Stomach (tissue), 4 donors: Measurements from ENCODE around the gene ATL1.

ENCODE experiments used
- POLR2A ChIP-seq, 4 donors: fragments of 450-650 bp; IDR thresholded peaks; one replicate each; pipeline ENCODE4 v1.6.1; 2016; ENCODE audit warnings: antibody characterized with exemption in 4 of 4, control low read depth in 2 of 4, mild to moderate bottlenecking in 1 of 4, moderate library complexity in 1 of 4
- POLR2AphosphoS5 ChIP-seq, 3 donors: sonication (generic); formaldehyde crosslinking; IDR thresholded peaks; one replicate each; pipeline ENCODE4 v1.6.1; 2016; ENCODE audit warnings: antibody characterized with exemption in 3 of 3
- TF ChIP-seq, protein P1 (sequence below), 7 experiments: fragments of 450-650 bp in 4 of 7; fragments of 200-600 bp in 3 of 7; sonication (generic) in 3 of 7; IDR thresholded peaks; one replicate each; pipeline ENCODE4 v1.5.1; 2016 to 2019; ENCODE audit warnings: antibody characterized with exemption in 7 of 7, control low read depth in 2 of 7, mild to moderate bottlenecking in 1 of 7

DNA sequence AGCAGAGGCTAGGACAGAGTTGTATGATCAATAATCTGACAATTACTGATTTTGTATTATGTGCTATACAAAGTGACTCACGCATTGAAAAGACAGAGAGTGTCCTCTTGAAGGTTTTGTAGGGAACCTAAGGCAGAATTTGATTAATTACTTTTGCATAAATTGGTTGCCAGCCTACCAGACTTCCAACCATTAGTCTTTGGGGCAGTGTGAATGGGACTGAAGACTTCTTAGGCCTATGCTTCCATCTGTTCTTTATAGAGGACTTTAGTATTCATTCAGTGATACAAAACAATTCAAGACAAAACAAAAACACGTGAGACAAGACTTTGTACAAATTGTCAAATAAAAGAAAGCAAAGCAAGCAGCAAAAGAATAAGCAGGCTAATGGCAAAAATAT is 46.5 kb downstream of the ATL1 start:
- TF ChIP-seq, protein P1, sequence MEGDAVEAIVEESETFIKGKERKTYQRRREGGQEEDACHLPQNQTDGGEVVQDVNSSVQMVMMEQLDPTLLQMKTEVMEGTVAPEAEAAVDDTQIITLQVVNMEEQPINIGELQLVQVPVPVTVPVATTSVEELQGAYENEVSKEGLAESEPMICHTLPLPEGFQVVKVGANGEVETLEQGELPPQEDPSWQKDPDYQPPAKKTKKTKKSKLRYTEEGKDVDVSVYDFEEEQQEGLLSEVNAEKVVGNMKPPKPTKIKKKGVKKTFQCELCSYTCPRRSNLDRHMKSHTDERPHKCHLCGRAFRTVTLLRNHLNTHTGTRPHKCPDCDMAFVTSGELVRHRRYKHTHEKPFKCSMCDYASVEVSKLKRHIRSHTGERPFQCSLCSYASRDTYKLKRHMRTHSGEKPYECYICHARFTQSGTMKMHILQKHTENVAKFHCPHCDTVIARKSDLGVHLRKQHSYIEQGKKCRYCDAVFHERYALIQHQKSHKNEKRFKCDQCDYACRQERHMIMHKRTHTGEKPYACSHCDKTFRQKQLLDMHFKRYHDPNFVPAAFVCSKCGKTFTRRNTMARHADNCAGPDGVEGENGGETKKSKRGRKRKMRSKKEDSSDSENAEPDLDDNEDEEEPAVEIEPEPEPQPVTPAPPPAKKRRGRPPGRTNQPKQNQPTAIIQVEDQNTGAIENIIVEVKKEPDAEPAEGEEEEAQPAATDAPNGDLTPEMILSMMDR (IDR thresholded peaks at IDR 0.05): no peak
- TF ChIP-seq POLR2AphosphoS5 (IDR thresholded peaks at IDR 0.05) (no peak), POLR2A (IDR thresholded peaks at IDR 0.05) (no peak)
